Calu3 (cell line): ENCODE measurements around the gene KIF17. TPM values are rescaled to one million over a fixed set of nuclear protein-coding genes. Genes with fewer than 3 reads are reported as not detected.
"Not testable (repeated sequence)": the region's sequence is repeated elsewhere in the genome, so short reads cannot be mapped to it uniquely, and the experiment has no call there.

ENCODE experiments used
- BruUV-seq: library from RNA; stranded (reverse); fragments of 400-500 nt; replicated peaks from 2 replicates; lab custom pipeline; 2021; lab: Mats Ljungman, UMichigan
- CTCF ChIA-PET: fragments of 300-600 bp; sonication (Branson Sonifier 250); formaldehyde crosslinking; loops from one replicate; lab custom pipeline; 2022; ENCODE audit warnings: antibody characterized with exemption; lab: Charles Lee
- DNase-seq: peaks from one replicate; pipeline ENCODE4 v3.0.0; 2022
- H3K27ac Mint-ChIP-seq: one replicate; pipeline ENCODE4 v1.8.0; 2022; ENCODE audit warnings: mixed read lengths; ENCODE audit not compliant: unreplicated experiment
- H3K27me3 Mint-ChIP-seq: one replicate; pipeline ENCODE4 v1.8.0; 2022; ENCODE audit warnings: mixed read lengths; ENCODE audit not compliant: unreplicated experiment
- H3K36me3 Mint-ChIP-seq: one replicate; pipeline ENCODE4 v1.8.0; 2022; ENCODE audit warnings: mild to moderate bottlenecking, moderate library complexity, mixed read lengths; ENCODE audit not compliant: insufficient read depth, unreplicated experiment
- H3K4me1 Mint-ChIP-seq: one replicate; pipeline ENCODE4 v1.8.0; 2022; ENCODE audit warnings: mild to moderate bottlenecking, low read depth, mixed read lengths; ENCODE audit not compliant: unreplicated experiment
- H3K4me3 Mint-ChIP-seq: one replicate; pipeline ENCODE4 v1.8.0; 2022; ENCODE audit warnings: mild to moderate bottlenecking, low read depth, moderate library complexity, mixed read lengths; ENCODE audit not compliant: unreplicated experiment
- H3K9me3 Mint-ChIP-seq: one replicate; pipeline ENCODE4 v1.8.0; 2022; ENCODE audit warnings: low read depth, mixed read lengths; ENCODE audit not compliant: unreplicated experiment
- intact Hi-C: fragments of 100-400 bp; cut with micrococcal nuclease; formaldehyde crosslinking; loops from one replicate; pipeline ENCODE4 v1.10.0; 2022; ENCODE audit not compliant: unreplicated experiment
- total RNA-seq: library from RNA; stranded (reverse); gene quantifications from 2 replicates; pipeline ENCODE4 v1.2.3, GENCODE V29; 2022
- TF ChIP-seq, protein P1 (sequence below): fragments of 200-600 bp; IDR thresholded peaks from one replicate; pipeline ENCODE4 v1.8.0; 2022; ENCODE audit warnings: antibody characterized with exemption; ENCODE audit not compliant: unreplicated experiment

Gene KIF17
- total RNA-seq, 1 experiment from 2014 or later, result not detected

DNA sequence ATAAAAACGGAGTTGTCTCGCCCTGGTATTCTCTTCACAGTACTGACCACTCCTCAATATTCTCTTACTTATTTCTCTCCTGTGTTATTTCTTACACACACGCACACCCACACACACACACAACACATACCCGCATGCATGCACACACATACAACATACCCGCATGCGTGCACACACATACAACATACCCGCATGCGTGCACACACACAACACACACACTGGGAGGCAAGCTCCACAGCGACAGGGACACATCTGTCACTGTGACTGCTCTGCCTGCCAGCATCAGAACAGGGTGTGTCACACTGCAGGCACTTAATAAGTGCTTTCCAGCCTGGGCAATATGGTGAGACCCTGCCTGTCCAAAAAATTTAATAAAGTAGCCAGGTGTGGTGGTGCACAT is 35.8 kb downstream of the KIF17 start:
- Mint-ChIP-seq H3K36me3 (no peaks in the 10 kb centered on the region), H3K27me3 (peaks cover 75% of the 10 kb centered on the region), H3K4me1 (no peaks in the 10 kb centered on the region), H3K27ac (no peak overlapping the region), H3K9me3 (no peaks in the 10 kb centered on the region), H3K4me3 (no peak overlapping the region)
- intact Hi-C loops, result no loop called here
- no TSS peak for BruUV-seq
- TF ChIP-seq, protein P1, sequence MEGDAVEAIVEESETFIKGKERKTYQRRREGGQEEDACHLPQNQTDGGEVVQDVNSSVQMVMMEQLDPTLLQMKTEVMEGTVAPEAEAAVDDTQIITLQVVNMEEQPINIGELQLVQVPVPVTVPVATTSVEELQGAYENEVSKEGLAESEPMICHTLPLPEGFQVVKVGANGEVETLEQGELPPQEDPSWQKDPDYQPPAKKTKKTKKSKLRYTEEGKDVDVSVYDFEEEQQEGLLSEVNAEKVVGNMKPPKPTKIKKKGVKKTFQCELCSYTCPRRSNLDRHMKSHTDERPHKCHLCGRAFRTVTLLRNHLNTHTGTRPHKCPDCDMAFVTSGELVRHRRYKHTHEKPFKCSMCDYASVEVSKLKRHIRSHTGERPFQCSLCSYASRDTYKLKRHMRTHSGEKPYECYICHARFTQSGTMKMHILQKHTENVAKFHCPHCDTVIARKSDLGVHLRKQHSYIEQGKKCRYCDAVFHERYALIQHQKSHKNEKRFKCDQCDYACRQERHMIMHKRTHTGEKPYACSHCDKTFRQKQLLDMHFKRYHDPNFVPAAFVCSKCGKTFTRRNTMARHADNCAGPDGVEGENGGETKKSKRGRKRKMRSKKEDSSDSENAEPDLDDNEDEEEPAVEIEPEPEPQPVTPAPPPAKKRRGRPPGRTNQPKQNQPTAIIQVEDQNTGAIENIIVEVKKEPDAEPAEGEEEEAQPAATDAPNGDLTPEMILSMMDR, result no peak
- no peak for DNase-seq
- CTCF ChIA-PET, result no interaction called here

DNA sequence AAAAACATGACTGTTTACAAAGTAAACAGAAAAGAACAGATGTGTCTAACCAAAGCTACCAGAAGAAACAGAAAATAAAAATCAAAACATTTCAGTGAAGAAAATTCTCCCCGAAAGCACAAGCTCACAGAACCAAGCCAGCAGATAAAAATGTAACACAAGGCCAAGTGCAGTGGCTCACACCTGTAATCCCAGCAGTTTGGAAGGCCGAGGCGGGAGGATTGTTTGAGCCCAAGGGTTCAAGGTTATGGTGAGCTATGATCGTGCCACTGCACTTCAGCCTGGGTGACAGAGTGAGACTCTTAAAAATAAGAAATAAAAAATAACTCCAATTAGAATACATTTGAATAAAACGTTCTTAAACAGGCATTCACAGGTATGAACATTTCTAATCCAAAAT is 37.5 kb downstream of the KIF17 start:
- Mint-ChIP-seq H3K27me3 (peaks cover 58% of the 10 kb centered on the region), H3K36me3 (no peaks in the 10 kb centered on the region), H3K9me3 (no peaks in the 10 kb centered on the region), H3K27ac (no peak overlapping the region), H3K4me1 (no peaks in the 10 kb centered on the region), H3K4me3 (no peak overlapping the region)
- no TSS peak for BruUV-seq
- TF ChIP-seq, protein P1, result no peak
- DNase-seq, result no peak
- intact Hi-C loops, result no loop called here
- CTCF ChIA-PET, result no interaction called here

DNA sequence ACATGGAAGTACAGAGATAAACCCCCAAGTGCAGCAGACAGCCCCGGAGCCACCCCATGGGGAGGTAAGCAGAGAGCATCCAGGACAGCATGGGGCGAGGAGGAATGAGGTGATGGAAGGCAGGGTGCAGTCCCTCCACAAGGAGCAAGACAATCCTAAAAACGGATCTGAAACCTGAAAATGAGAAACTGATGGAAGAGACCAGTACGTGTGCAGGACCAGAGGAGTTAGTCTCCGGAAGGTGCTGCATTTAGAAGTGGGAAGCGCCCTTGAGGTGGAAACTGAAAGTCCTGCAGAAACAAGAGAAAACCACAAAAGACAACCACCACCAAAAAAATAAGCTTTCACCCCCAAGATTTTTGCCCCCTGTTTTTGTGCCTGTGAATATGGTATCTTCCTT is 39.2 kb downstream of the KIF17 start:
- Mint-ChIP-seq H3K27me3 (peaks cover 41% of the 10 kb centered on the region), H3K27ac (no peak overlapping the region), H3K4me1 (no peaks in the 10 kb centered on the region), H3K4me3 (no peak overlapping the region), H3K36me3 (no peaks in the 10 kb centered on the region), H3K9me3 (no peaks in the 10 kb centered on the region)
- TF ChIP-seq, protein P1, result no peak
- intact Hi-C loops, result no loop called here
- BruUV-seq, result no TSS peak
- no peak for DNase-seq
- CTCF ChIA-PET, result no interaction called here

DNA sequence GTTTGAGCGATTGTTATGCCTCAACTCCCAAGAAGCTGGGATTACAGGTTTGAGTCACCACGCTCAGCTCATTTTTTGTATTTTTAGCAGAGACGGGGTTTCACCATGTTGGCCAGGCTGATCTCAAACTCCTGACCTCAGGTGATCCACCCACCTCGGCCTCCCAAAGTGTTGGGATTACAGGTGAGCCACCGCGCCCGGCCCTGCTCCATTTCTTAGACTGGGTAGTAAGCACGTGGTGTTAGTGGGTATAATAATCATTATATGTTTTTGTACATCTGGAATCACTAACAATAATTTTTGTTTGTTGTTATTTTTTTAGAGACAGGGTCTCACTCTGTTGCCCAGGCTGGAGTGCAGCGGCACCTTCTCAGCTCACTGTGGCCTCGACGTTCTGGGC is 44.2 kb downstream of the KIF17 start:
- H3K27ac Mint-ChIP-seq, intact Hi-C loops: not testable (repeated sequence)
- peaks cover 45% of the 10 kb centered on the region for H3K27me3 Mint-ChIP-seq

DNA sequence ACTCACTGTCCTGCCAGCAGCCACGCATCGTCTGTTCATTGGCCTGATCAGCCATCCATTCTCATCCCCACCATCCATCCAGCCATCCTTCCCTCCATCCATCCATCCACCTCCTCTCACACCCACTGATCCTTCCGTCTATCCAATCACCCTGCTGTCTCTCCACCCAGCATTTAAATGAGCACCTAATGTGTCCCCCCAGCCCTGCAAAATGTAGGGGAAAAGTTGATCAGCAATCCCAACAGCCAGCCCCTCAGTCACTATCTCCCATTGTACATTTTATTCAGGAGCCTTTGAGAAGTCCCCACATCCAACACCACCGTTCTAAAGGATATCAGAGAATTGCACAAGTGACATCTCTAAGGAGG is 45.6 kb downstream of the KIF17 start:
- CTCF ChIA-PET, result no interaction called here
- intact Hi-C loops, result no loop called here
- Mint-ChIP-seq H3K4me1 (no peaks in the 10 kb centered on the region), H3K27ac (no peak overlapping the region), H3K4me3 (no peak overlapping the region), H3K27me3 (peaks cover 31% of the 10 kb centered on the region), H3K36me3 (no peaks in the 10 kb centered on the region), H3K9me3 (no peaks in the 10 kb centered on the region)
- TF ChIP-seq, protein P1, result no peak
- DNase-seq, result no peak
- BruUV-seq, result no TSS peak

More for the DNA sequence above, 44.2 kb downstream of the KIF17 start:
- H3K4me1 Mint-ChIP-seq, H3K36me3 Mint-ChIP-seq, DNase-seq, H3K9me3 Mint-ChIP-seq, CTCF ChIA-PET, H3K4me3 Mint-ChIP-seq, BruUV-seq: not testable (repeated sequence)
